NCI-H82 treated with DMSO at 0.1 percent for 48 hours (cell line): ENCODE measurements around the gene SMAD3.

Experiments
- DNase-seq: peaks from one replicate; lab custom pipeline; 2025; ENCODE audit not compliant: unreplicated experiment; lab: John Stamatoyannopoulos, UW

Gene SMAD3

DNA sequence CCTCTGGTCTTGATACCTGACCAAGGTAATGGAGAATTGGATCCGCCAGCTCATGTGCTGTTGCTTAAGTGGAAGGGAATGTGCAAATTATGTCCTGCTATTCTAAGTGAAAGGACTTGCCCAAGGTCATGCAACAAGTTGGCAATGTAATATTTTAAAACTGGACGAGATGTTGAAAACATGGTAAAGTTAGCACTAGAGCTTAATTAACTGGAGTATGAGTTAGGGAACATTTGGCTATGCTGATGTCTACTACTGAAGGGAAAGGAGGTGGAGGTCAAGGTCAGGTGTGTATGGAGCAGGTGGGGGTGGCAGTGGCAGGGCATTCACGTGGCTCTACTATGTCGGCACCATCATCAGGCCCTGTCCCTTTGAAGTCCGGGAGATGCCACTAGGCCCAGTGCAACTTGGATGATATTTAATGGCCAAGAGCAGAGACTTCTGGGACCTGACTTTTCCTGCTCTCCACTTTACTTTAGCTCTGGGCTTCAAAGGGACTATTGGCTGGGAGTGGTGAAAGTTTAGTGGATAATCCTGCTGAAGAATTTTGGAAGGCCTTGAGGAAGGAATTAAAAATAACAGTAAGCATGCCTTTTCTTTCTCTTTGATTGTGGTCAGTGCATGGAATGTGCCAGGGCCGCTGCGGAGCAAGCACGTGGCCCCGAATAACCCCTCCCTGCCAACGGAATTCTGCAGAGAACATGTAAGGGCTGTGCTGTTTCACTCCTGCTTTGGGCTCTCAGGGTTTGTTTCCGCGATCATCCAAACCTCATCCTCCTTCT lies 14.9 kb downstream of the SMAD3 start:
- no peak for DNase-seq

DNA sequence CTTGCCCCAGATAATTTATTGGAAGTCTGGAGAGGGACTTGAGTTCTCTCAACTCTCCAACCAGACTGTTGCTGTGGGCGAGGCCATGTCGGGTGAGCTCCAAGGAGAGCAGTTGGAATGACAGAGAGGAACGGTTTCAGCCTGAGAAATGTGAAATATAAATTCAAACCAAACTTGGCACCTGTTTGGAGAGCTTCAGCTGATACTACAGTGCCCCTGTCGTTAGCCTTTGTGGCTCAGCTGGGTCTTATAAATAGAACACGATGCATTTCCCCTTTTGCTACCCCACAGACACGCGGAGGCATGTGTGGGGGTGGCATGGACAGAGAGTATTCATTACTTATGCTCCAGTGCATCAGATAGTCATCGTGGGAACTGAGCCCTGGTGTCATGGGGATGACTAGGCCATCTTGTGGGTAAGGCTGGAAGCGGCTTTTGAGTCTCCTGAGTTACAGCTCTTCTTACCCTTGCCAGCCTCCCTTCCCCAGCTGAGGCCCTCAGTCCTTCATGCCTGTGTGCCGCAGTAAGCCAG lies 15.6 kb downstream of the SMAD3 start:
- DNase-seq = no peak

DNA sequence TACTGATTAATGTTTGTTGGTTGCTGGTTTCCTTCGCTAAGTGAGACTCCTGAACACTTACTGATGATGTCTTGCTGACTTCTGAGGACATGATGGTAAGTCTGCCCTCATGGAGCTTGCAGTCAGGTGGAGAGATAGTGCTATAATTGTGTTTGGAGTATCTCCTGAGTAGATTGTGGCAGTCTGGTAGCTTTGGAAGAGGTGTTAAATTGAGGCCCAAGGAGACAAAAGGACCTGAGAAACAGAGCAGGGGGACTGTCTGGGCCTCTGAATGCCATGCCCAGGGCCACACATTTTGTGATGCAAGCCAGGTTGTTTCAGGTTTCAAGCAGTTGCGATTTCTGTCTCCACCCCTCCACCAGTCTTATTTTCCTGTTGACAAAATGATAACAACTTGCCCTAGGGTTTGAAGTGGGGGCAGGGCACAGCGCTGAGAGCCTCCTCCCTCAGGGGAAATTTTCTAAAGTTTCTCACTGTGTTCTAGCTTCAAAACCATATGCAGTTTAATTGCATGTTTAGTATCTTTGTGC lies 16.7 kb downstream of the SMAD3 start:
- DNase-seq = no peak

- no peak for DNase-seq
Measured at GRCh38 chr15:67083135-67083762, 17.8 kb downstream of the SMAD3 start.

DNA sequence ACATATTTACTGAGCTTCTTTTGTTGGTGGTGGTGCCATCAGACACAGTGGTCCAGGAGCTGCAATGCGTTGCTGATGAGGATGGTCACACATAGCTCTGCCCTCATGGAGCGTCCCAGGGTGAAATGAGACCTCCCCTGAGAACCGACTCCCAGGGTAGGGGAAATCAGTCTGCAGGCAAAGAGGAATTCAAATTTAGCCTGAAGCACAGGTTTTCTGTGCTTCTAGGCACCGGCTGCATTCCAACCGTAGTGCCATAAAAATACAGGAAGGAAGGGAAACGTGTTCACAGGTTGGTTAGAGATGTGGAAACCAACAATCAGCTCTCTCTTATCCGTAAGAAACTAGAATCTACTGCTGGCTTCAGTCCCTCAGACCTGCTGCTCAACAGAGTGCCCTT lies 19.2 kb downstream of the SMAD3 start:
- DNase-seq = no peak

DNA sequence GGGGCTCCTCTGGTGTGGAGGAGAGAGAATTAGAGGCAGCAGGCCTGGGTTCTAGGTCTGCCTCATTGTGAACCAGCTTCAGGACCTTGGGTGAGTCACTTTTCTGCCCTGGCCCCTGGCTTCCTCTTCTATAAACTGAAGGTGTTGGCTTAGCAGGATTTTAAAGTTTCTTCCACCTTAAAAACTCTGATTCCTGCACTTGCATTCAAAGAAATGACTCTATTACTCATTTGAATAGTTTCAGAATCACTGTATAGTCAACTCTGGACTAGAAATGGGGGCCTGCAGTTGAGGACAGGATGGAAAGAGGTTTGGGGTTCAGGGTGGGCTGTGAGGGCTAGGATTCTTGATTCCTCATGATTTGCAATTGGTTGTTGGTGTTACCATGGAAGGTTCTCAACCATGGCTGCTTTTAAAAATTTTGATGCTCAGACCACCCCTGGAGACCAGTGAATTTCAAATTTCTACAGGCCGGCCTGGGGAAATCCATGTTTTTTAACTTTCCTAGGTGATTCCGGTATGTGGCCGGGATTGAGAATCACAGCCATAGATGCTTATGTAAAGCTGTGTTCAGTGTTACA lies 19.9 kb downstream of the SMAD3 start:
- no peak for DNase-seq

DNA sequence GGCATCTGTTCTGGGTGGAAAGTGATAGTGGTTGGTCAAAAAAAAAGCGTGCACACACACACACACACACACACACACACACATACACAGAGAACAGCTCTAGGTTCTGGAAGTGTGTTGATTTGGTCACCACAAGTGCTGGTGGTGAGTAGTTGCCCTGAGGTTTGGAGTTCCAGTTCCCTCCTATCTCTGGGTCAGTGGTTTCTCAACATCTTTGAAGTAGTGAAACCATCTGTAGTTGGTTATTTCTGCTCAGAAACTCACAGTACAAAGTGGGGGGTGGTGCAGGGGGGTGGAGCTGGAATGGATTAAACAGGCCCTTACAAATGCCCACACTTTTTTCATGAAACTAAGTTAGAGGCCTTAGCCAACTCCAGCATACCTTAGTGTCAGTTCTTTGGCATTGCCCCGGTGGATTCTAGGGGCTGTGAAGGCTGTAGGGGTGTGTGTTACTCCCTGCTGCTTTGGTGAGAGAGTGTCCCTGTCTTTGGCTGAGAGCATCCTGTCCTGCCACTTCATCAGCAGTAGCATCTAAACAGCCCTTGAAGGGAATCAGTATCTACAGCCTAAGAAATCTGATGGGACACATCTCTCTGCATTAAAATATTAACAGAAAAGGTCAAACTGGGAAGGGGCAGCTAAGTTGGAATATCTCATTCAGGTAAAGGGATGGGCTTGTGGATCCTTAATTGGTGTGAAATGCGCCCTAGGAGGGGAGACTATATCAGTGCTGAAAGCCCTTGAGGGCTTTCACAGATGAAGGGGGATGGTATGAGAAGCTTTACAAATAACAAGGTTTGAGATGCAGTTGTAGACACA lies 20.6 kb downstream of the SMAD3 start:
- no peak for DNase-seq

GRCh38 chr15:67086637-67086914 lies 21.2 kb downstream of the SMAD3 start:
- no peak for DNase-seq

DNA sequence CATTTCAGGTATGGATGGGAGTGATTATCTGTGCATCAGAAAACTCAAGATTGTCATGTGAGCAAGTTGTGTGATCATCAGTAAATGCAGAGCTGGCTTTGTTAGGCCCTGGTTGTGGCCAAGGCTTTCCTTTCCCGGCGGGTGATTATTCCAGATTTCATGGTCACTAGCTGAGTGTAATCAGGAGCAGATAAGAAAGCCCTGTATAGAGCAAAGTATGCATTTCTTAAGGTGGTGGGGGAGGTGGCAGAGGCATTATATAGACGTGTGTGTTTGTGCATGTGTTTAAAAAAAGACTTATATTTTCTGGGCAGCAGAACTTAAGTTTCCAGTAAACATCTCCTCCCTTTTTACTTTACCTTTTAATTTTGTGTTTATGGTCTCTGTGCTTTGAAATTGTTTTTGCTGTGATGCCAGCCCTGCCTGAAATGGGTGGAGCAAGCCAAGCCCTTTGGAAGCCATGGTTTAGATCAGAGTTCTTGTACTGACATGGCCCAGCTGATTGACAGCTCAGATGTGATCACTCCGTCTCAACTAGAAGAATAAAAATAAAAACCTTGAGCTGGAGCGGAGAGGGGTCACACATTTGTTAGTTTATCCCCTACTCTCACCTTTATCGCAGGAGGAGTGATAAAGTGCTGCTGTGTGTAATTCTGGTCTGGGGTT lies 22.2 kb downstream of the SMAD3 start:
- no peak for DNase-seq

DNA sequence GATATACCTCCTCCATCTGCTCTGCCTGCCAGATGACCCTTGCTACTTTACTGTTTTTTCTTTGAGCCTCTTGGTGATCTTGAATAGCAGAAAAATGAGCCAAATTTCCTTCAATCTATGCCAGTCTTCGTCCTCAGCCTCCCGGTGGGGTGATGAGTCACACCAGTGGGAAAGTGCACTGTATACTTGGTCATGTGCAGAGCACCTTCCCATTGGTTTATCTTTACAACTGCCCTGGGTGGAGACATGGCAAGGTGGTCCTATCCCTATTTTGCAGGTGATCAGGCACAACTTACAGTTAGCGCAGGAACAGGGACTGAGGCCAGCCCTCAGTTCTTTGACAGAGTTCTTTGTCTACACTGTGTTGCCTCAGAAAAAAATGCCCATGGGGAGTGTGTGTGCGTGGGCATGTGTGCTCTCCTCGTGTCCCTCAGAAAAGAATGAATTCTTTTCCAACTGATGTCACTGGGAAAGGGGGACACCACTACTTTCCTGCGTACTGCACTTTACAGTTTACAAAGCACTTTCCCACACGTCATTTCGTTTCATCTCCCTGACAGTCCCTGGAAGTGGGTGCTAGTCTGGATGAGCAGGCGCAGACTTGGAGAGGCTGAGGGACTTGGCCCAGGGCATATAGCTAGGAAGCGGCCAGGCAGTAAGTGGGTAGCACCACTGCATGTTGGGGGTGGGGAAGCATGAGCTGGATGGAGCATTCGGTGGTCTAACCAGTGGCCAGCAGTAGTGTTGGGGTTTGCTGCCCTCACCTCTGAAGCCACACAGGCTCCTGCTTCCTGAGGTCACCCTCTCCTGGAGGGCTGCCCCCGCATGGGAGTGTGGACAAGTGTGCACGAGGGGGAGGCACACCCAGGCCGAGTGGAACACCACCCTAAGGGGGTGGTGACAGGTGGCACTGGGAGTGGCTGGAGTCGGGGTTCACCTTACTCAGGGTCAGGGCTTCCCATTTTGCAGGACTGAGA lies 24.1 kb downstream of the SMAD3 start:
- no peak for DNase-seq

- DNase-seq = no peak
Measured at GRCh38 chr15:67090297-67091070, 25.1 kb downstream of the SMAD3 start.

DNA sequence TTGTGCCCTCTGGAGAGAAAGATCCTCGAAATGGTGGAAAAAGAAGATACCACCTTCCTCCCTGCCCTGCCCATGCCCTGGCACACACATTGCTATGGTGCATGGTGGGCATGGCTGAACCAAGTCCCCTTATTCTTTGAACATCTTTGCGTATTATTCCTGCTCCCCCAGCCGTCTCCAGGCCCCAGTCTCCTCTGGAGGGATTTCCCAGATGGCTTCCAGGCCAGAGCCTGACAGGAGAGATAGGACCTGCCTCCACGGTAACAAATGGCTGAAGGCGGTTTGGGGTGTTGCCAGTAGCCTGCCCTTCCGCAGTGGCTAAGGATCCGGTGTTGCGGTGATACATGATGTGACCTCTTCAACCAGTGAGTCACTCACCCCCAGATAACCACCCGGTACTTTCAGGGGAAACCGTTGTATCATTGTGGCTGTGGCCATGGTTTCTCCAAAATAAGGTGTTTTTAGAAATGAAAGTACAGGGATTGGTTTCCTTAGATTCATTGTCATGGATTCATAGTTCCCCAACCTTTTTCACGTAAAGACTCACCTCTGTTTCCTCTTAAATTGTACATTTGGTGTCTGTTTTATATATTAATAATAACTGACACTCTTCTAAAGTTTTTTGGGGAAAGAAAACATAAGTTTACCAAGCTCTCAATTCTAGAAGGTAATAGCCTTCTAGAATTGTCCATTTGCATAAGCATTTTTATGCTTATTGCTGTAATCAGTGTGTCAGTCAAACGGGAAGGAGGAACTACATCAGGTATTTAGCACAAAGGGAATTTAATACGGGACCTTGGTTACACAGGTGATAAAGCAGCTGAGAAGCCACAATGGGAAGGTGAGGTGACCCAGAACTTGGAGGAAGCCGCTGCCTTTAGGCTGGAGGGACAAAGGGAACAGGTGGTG lies 25.9 kb downstream of the SMAD3 start:
- DNase-seq = no peak

GRCh38 chr15:67091980-67092677 lies 26.7 kb downstream of the SMAD3 start:
- no peak for DNase-seq

DNA sequence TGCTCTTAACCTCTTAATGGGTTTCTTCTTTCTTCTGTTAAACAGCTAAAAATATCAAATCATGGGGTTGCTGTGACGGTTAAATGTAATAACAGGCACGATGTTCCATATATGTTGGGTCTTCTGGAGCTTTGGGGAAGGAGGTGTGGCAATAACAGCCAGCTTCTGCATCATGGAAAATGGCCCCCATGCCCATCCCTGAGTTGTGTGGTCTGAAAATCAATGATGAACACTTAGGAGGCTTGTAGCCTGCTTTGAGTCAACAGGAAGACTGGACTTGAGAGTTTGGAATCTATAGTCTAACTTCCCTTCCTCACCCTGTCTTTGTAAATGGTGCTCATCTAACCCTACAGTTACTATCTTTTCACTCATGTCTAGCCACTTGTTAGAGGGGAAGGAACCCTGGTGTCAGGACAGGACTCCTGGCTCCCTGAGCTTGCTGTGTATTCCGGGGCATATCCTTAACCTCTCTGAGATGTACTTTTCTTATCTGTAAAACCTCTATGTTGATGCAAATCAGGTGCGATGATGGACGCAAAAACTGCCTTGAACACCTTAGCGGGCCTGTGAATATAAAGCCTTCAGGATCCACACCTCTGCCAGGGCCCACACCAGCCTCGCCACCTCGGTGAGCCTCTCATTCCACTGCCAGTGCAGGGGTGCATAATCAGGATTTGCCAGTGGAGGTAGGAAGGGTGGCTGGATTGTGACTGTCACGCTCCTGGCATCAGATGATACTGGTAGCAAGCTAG lies 27.5 kb downstream of the SMAD3 start:
- DNase-seq = no peak

DNA sequence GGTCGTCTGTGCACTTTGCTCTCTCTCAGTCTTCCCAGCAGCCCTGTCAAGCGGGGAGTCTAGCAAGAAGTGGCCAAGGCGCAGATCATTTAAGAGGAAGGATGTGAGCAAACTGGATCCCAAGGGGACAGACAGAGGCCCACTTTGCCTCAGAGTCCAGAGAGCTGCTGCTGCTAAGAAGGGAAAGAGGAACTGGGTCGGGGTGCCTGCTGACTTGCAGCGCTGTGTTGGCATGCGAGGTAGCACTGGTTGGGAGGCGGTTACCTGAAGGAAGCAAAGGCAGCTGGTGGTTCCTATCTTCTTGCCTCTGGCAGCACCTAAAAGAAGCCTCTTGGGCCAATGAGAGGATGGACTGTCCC lies 28.1 kb downstream of the SMAD3 start:
- no peak for DNase-seq

- no peak for DNase-seq
Measured at GRCh38 chr15:67094001-67094826, 28.8 kb downstream of the SMAD3 start.
